ENCODE data around the gene LRBA.

GRCh38 chr4:150345207-150345744, 669.8 kb downstream of the LRBA start:
- TF ChIP-seq CTCF (IDR thresholded peaks at IDR 0.05): no peak
- TF ChIP-seq POLR2A (IDR thresholded peaks at IDR 0.05): no peak

Measured in breast epithelium (tissue), 3 donors.